GM18505 (cell line): ENCODE data around the gene NOP9.

Experiments
- ATAC-seq: cut with Tn5 transposase; IDR thresholded peaks from one replicate; pipeline ENCODE4 v1.9.1; 2021; ENCODE audit not compliant: unreplicated experiment
- POLR2A ChIP-seq: IDR thresholded peaks from 4 replicates; pipeline ENCODE4 v1.6.1; 2011; ENCODE audit warnings: borderline replicate concordance; ENCODE audit not compliant: insufficient read depth, insufficient read length; ENCODE audit errors: extremely low read depth

Gene NOP9

DNA sequence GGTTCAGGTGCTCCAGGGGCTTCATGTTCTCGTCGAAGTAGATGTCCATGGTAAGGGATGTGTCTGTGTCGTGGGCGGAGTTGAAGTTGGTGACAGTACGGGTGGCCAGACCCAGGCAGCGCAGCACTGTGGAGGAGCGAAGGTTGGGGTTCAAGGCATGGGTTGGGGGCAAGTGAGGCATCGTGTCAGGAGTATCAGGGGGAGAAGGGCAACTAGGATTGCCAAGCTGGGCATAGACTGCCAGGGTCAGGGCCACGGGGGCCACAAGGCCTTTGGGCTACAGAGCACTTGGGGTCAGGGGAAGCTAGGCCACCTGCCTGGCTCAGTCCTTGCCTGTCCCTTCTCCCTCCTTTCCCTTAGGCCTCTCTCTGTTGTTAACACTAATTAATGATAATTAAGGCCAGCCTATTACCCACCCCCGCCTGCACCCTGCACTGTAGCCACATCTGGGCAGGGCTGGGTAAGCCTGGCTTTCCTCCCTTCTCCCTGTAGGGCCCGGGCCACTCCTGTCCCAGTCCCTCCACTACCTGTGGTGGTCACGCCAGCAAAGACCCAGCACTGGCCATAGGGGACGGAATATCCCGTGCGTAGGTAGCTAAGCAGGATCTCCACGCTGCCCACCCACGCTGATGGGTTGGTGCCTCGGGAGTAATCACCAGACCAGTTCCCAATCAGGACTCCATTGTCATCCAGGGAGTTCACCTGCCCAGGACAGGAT is 40.9 kb upstream of the NOP9 start:
- no peak for ATAC-seq
- no peak for TF ChIP-seq POLR2A

DNA sequence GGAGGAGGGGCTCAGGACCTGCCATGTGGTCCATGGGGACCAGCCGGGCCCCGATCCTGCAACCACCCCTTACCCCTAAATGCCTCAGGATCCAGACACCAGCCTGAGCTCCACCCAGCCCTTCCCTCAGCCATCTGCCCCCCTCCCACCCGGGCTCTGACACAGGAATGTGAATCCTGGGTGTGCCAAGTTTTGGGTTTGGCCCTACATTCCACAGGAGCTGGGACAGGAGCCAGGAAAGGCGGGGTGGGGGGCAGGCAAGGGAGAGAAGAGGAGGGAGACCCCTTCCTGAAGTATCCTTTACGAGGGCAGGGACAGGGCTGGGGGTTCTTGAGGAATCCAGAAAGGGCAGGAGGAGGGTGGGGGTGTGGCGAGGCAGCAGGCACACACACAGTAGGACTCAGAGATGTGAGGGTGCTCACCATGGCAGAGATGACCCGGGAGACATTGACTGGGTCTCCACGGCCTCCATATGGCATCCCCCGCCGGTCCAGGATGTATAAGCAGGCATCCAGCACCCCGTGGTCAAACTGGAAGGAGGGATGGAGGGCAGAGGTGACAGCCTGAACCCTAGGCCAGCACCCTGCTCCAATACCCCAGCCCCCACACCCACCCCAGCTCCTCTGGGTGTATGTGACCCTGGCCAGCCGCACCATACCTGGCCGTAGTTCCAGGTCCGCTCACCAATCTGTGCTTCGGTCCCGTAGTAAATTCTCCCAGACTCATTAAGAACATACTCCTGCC is 40.2 kb upstream of the NOP9 start:
- no peak for ATAC-seq
- TF ChIP-seq POLR2A = no peak

DNA sequence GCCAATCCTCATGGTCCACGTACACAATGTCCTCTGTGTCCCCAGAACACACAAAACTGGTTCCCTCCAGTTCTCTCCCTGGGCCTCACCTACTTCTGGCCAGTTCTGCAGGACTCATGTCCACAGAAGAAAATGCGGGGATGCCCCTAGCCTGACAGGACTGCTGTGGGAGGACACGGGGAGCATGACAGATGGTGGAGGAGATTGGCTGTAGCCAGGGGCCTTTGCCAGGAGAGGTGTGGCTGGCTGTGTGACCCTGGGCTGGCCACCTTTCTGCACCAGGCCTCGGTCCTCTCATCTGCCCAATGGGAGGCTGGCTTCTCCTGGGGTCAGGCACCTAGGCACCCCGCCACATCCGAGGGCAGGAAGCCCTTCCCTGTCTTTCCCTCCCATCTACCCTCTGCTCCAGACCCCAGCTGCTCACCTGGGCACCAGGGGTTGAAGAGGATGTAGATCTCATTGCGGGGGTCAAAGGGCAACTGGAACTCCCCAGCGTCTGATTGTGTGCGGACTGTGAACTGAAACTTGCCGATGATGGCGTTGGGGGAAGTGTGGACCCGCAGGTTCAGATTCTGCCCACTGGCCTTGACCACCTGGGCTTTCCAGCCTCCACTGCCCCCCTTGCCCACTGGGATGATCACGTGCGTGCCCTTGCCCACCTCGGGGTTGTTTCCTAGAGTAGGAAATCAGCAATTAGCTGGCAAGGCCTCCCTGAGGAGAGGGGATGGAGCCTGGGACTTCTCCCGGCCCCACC is 39.4 kb upstream of the NOP9 start:
- no peak for TF ChIP-seq POLR2A
- no peak for ATAC-seq

DNA sequence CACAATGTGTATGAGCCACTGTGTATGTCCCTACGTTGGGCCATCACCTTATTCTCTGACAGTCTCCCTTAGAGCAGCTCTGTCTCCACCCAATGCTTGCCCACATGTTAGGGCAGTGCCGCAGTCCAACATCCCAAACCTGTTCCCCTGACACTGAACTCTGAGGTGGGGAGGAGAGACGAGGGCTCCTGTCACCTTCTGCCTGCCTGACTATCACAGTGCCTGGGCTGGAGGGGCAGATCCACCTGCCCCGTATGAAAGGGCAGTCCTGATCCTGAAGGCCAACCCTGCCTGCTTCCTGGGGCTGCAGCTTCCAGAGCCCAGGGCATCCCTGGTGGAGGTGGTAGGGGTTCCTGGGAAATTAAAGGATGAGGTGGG is 38.9 kb upstream of the NOP9 start:
- no peak for TF ChIP-seq POLR2A
- no peak for ATAC-seq

DNA sequence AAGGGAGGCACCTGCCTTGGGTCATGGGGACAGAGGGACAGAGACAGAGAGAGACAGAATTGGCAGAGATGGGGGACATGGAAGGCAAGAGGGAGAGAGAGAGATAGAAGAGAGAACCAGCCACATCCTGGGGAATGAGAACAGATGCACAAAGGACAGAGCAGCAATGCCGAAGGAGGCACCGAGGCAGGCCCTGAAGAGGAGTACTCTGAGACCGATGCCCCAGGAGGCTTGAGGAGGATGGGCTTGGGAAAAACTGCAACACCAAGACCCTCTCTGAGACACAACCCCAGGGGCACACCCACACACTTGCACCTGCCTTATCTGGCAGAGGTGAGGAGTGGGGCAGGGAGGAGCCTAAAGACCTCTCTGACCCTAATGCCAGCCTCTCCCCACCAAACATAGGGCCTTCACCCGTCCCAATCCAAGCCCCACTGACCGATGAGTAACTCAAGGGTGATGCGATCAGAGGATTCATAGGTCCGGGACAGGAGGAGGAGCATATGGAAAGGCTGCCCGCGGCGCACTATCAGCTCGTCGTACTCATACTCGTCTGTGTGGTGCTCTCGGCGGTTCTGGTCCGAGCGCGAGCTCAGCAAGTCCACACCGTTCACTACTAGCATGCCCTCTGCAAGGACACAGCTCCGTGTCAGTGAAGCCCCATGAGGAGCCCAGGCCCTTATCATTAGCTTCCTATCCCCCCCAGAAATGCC is 38.2 kb upstream of the NOP9 start:
- no peak for ATAC-seq
- no peak for TF ChIP-seq POLR2A

DNA sequence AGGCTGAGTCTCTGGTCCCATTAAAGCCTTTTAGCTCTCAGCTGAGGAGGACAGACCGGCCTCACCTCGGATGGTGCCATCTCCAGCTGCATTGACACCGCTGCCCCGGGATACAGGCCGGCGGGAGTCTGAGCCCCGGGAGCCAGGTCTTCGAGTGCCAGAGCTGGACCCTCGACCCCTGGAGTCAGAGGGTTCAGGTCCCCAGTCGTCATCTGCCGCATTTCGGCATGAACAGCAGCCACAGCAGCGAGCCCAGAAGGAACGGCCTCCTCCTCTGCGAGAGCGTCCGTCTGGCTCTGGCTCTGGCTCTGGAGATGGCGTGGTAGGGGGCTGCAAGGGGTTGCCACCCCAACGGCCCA is 37.7 kb upstream of the NOP9 start:
- no peak for TF ChIP-seq POLR2A
- no peak for ATAC-seq

DNA sequence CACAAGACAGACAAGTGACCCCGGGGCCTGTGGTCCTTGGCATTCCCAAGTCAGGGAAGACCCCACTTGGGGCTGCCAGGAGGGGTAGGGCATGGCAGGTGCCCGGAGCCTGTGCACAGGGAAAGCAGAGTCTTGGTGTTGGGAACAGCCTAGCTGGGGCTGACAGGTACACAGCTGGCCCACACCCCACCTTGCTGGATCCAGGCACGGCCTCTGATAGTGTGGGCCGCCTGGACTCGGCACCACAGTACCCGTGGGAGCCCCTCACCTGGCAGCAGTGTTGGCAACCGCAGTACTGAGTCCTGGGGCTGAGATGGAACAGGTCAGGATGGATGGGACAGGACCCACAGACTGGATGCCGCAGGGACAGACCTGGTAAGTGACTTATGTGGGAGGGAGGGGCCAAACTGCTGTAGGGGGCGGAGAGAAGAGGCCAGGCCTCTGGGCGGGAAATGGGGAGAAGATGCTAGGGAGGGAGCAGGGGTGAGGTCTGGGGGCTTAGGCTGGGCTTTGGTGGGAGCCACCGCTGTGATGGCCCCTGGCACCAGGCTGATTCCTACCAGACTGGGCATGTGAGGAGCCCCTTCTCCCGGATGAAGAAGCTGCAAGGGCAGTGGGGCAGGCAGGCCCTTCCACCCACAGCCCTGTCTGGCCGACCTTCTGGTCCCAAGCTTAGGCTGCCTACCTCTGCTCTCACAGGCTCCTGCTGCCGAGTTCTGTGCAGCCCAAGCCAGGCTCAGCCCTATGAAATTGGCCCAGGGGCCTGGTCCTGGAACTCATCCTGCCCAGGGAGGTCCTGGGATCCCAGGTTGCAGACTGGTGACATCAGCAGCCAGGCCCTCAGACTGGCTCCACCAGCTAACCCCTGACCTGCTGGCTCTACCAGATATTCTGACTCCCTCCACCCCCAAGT is 36.6 kb upstream of the NOP9 start, which contains the start of gene TGM1:
TGM1 (minus strand) TSS at position 357 of the 913 bp plus-strand sequence. CDS start 825 bp downstream, outside the sequence.
- ATAC-seq = no peak
- no peak for TF ChIP-seq POLR2A

DNA sequence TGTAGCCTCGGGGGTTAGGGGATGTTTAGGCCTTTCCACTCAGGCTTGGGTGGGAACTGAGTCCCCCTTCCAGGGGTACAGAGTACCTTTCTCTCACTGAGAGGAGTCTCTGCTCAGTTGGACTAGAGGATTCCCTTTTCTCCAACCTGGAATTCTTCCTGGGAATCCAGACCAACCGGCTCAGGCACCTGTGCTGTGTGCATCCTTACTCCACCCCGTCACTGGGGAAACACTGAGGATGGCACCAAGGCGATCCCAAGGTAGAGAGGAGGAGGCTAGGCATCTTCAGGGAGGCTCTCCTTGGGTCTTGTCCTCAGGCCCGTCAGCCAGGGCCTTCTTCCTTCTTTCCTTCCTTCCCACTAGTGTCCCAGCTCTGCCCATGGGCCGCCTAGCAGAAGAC is 35.8 kb upstream of the NOP9 start:
- TF ChIP-seq POLR2A = no peak
- no peak for ATAC-seq

DNA sequence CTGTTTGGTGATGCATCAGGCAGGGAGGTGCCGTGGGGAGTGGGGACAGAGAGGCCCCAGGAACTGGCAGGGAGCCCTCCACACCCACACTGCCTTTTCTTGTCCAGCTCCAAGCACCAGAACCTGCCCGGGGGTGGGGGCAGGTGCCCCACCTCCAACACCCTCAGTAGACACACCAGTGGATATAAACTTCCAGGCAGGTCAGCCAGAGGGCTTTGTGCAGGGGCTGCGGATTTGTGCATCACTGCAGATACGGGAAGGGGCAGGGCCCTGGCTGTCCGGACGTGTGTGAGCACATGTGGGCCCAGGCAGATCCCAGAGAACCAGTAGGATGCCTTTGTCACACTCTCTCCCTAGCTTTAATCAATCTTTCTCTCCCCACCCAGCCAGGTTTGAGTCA is 35.4 kb upstream of the NOP9 start:
- ATAC-seq = no peak
- TF ChIP-seq POLR2A = no peak

DNA sequence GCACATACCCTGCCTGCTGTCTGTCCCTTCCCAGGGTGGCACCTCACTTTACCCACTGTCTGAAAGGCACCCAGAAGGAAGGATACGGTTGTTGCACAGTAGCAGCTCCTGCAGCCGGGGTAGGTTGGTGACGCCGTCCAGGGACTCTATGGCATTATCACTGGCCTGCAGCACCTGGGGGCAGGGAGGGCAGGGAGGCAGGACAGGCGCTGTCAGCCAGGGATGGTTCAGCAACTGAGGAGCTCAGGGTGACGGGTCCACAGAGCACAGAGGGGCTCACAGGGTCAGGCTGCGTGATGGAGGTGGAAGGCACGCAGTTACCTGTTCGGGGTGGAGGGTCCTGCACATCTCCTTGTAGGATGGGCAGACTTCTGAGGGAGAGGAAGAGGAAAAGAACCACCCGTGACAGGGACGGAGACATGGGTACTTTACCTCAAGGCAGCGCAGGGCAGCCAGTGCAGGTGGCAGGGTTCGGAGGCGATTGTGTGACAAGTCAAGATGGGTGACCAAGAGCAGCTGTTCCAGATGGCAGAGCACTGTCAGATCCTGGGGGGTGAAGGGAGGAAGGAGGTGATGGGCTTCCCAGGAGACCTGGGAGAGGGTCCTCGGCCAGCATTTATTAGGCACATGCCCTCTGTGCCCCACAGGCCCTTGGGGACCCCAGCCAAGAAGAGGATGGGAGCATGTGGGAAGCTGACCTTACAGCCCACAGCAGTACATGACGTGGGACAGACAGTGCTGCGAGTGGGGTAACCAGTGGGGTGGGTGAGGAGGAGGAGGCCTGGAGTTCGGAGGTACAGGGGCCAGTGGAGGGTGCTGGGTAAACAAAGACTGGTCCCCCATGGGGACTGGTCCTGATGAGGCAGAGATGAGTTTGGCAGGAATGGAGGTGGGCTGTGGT is 33.1 kb upstream of the NOP9 start:
- no peak for ATAC-seq
- no peak for TF ChIP-seq POLR2A

DNA sequence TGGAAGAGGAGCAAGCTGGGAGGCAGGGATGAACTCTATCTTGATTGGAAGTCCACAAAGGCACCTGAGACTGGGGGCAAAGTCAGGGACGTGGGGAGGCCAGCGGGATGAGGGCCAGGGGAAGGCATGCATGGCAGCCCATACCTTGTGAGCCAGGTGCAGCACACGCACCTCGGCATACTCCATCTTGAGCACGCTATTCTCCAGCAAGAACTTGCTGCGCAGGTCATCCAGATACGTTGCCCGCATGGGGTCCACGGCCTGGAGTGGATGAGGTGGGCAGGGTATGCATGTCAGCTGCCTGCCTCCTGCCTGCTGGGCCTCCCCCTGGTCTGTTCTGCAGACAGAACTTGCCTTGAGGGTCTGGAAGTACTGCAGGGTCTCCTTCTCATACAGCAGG is 32.1 kb upstream of the NOP9 start:
- no peak for ATAC-seq
- no peak for TF ChIP-seq POLR2A
